Right cardiac atrium (tissue), 5 donors: Measurements from ENCODE around the gene THPO. TPM values are rescaled to one million over a fixed set of nuclear protein-coding genes. Genes with fewer than 3 reads are reported as not detected.

Source experiments
- ATAC-seq, 2 donors: fragments of 200-7000 bp; cut with Tn5 transposase; one replicate each; pipeline versions ENCODE4 v1.8.0 to v1.9.1; 2020; ENCODE audit warnings: moderate library complexity in 2 of 2, mild to moderate bottlenecking in 1 of 2
- DNase-seq, 3 donors: peaks; one replicate each; pipeline ENCODE4 v3.0.0-alpha.2; 2020
- H3K27ac ChIP-seq: one replicate; pipeline ENCODE4 v1.5.1; 2013; ENCODE audit warnings: mild to moderate bottlenecking, low read length, control low read depth, moderate library complexity
- H3K27me3 ChIP-seq: one replicate; pipeline ENCODE4 v1.6.1; 2013; ENCODE audit not compliant: control insufficient read depth, insufficient read depth
- H3K4me1 ChIP-seq: one replicate; pipeline ENCODE4 v1.6.1; 2013; ENCODE audit warnings: low read length; ENCODE audit not compliant: control insufficient read depth, insufficient read depth
- H3K4me3 ChIP-seq: one replicate; pipeline ENCODE4 v1.5.1; 2013; ENCODE audit warnings: low read length, control low read depth
- H3K9me3 ChIP-seq: one replicate; pipeline ENCODE4 v1.6.1; 2013; ENCODE audit warnings: low read length; ENCODE audit not compliant: control insufficient read depth
- WGBS: extraction: QIAGEN DNeasy Blood & Tissue Kit; methylation state at CpG from one replicate; pipeline ENCODE4 v1.1.7; 2013; 5-methylcytosine and 5-hydroxymethylcytosine counted together
- intact Hi-C, 4 donors: fragments of 100-400 bp; cut with DNase I; formaldehyde crosslinking; loops; one replicate each; pipeline versions ENCODE4 v1.11.0 to v1.14.0; 2022 to 2023
- polyA plus RNA-seq: library from polyadenylated mRNA; stranded (reverse); fragments of 200-250 nt; gene quantifications from one replicate; pipeline ENCODE4 v1.2.3, GENCODE V29; 2013
- total RNA-seq, 4 donors: library from RNA; stranded (reverse); fragmentation: NEBNext Ultra II Directional; extraction: Animal tissue kit (Norgen Biotek cat#: 25700); gene quantifications; one replicate each; pipeline ENCODE4 v1.2.1, GENCODE V29; 2021
- donor health status: healthy with polysubstance abuse.
- donor health status: DM: no; HTN: yes; CAD: no.
- donor health status: DM: no; HTN: no; CAD: no.
- donor health status: DM: no; HTN: yes; CAD: no; lungs with severe emphysema.
- donor health status: DM: yes; HTN: yes; CAD: no.

THPO gene
- total and polyA plus RNA-seq, 5 donors = 0.23 to 0.47 (median 0.31) TPM

DNA sequence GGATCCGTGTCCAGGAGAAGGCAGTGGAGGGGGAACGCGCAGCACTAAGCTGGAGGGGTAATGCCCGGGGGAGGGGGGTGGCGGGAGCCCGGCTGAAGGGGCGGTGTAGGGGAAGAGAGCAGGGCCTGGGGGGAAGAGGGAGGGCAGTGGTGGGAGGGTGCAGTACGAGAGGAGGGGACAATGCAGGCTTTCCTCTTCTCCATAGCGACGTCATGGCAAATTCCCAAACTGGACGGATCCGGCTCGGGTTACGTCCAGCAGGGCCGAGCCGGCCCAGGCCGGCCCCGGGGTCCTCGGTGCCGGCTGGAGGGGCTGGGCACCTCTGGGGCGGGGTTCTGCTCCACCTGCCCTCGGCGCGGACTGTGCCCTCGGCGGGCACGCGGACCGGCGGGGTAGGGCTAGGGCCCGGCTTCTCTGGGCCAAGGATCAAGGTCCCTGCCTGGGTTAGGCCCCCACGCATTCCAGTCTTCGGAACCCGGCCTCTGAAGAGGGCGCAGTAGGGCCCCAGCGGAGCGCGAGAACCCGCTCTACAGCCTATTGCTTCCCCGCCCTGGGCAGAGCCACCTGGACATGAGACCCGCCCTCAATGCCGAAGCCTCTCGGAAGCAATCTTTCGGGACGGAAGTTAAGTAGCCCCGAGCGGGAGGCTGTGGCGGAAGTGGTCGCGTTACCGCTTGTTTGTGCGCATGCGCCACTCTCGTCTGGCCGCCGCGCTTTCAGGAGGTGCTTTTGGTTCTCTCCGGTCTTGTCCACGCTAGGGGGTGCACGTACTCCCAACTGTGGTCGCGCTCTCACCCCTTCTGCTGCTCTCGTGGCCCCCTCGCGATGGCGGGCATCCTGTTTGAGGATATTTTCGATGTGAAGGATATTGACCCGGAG is 15.1 kb downstream of the THPO start:
- ATAC-seq (peak; percentile 83 to 87), DNase-seq (peak; percentile 96 to 98 (median 97))
- H3K27me3 ChIP-seq = no peaks in the 10 kb centered on the region
- peak overlapping the region; percentile 95 for H3K27ac ChIP-seq
- no peaks in the 10 kb centered on the region for H3K9me3 ChIP-seq
- under 1% methylated on average over 68 of the region's 68 CpGs for WGBS
- intact Hi-C loops = loop anchor here in 1 of 4 donors (2.0 kb wide), 1 partner anchor 48 kb away; the partner anchor contains the start of gene EIF4G1
- peak overlapping the region; percentile 81 for H3K4me3 ChIP-seq
- H3K4me1 ChIP-seq = peaks cover 10% of the 10 kb centered on the region

- ATAC-seq (peak; percentile 51 to 62), DNase-seq (peak; percentile 79 to 90 (median 88))
- Histone ChIP-seq H3K27ac (peak overlapping the region; percentile 95), H3K4me3 (peak overlapping the region; percentile 81), H3K4me1 (peaks cover 10% of the 10 kb centered on the region), H3K27me3 (no peaks in the 10 kb centered on the region), H3K9me3 (no peaks in the 10 kb centered on the region)
- intact Hi-C loops = loop anchor here in 1 of 4 donors (2.0 kb wide), 1 partner anchor 47 kb away; the partner anchor contains the start of gene EIF4G1
- under 1% methylated on average over 38 of the region's 38 CpGs for WGBS
These were observed 15.9 kb downstream of the THPO start for GRCh38 chr3:184361932-184362667.

DNA sequence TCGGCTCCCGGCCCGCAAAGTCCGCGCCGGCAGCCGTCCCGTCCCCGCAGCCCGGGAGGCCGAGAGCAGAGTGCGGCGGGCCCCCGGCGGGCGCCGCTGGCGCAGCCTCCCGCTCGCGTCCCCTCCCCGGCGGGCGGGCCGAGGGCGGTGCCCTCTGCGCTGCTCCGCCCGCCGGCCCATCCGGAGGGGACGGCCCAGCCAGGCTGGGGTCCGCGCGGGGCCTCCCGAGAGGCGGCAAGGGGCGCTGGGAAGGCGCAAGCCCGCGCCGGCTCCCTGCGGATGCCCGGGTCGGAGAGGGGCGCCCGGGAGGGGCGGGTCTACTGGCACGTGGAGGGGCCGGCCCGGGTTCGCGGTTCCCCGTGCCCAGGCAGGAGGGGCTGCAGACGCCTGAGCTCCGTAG is 16.5 kb downstream of the THPO start, which contains the start of the genes CLCN2 and POLR2H:
Gene CLCN2 (minus strand): TSS at position 74 of the 400 bp plus-strand sequence. CDS start 126 bp downstream, outside the sequence.
Gene POLR2H (plus strand): TSS at position 179 of the 400 bp plus-strand sequence. CDS start 1,783 bp downstream, outside the sequence.
- peak within 1 kb of the TSS; percentile 95 for H3K27ac ChIP-seq
- WGBS = under 1% methylated on average over 56 of the region's 56 CpGs
- intact Hi-C loops = no loop called here
- peak; percentile 65 to 86 (median 84) for DNase-seq
- H3K4me1 ChIP-seq = peaks cover 10% of the 10 kb centered on the region
- H3K27me3 ChIP-seq = no peaks in the 10 kb centered on the region
- H3K4me3 ChIP-seq = peak within 1 kb of the TSS; percentile 81
- no peaks in the 10 kb centered on the region for H3K9me3 ChIP-seq
- ATAC-seq = peak; percentile 70 to 72

DNA sequence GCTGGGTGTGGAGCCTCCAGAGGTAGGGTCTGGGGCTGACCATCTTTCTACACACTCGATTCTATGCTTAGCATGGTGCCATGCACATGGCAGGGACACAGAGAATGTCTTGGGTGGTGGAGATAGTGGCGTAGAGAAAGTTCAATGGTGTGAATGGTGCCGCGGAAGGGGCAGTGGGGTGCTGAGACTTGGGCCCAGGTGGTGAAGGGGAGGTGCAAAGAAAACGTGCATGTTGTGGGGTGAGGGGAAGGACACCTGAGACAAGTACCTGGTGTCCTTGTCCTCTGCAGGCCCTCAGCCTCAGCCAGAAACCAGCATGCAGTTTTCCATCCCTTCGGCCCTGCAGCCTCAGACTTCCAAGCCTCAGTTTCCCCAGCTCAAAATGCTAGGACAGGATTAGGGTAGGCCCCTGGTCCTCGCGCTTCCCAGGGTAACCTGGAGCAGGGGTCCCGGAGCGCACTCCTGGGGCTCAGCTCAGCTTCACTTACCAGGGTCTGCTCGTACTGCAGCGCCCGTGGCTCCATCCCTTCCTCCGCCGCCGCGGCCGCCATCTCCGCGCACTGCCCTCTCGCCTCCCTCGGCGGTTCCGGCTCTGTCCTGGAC is 17.0 kb downstream of the THPO start:
- peak overlapping the region; percentile 66 for H3K27ac ChIP-seq
- peaks cover 10% of the 10 kb centered on the region for H3K4me1 ChIP-seq
- H3K9me3 ChIP-seq = no peaks in the 10 kb centered on the region
- ATAC-seq (no peak), DNase-seq (no peak)
- H3K4me3 ChIP-seq = peak overlapping the region; percentile 81
- H3K27me3 ChIP-seq = no peaks in the 10 kb centered on the region
- 8% methylated on average over 24 of the region's 24 CpGs for WGBS
- intact Hi-C loops = no loop called here

- Histone ChIP-seq H3K9me3 (no peaks in the 10 kb centered on the region), H3K27me3 (no peaks in the 10 kb centered on the region), H3K4me3 (peak overlapping the region; percentile 81), H3K27ac (no peak overlapping the region), H3K4me1 (peaks cover 10% of the 10 kb centered on the region)
- no peak for ATAC-seq
- intact Hi-C loops = no loop called here
- WGBS = 72% methylated on average over 12 of the region's 12 CpGs
- no peak for DNase-seq
These were observed 17.7 kb downstream of the THPO start for GRCh38 chr3:184360070-184360928.

DNA sequence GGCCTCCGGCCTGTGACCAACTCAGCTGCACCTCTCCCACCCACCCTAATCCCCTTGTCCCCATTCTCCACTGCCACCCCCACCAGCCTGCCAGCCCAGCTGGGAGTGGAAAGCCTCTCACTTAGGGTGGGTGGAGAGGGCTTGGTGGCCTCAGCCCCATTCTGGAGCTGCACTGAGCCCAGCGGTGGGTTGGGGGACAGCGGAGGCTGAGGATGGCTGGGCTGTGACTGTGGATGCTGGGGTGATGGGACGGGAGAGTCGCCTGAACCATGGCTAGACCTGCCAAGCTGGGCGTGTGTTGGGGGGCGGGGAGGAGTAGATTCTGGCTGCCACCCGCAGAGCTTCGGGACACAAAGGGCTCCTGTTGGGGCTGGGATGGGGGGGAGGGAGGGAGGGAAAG is 18.4 kb downstream of the THPO start:
- peak in 1 of 3 donors; percentile 63 for DNase-seq
- no peak overlapping the region for H3K4me3 ChIP-seq
- H3K27ac ChIP-seq = no peak overlapping the region
- peaks cover 10% of the 10 kb centered on the region for H3K4me1 ChIP-seq
- WGBS = 64% methylated on average over 9 of the region's 9 CpGs
- intact Hi-C loops = no loop called here
- no peaks in the 10 kb centered on the region for H3K27me3 ChIP-seq
- ATAC-seq = no peak
- no peaks in the 10 kb centered on the region for H3K9me3 ChIP-seq

- WGBS = 52% methylated on average over 14 of the region's 14 CpGs
- DNase-seq = no peak
- H3K27me3 ChIP-seq = no peaks in the 10 kb centered on the region
- no peak overlapping the region for H3K4me3 ChIP-seq
- no peak for ATAC-seq
- H3K4me1 ChIP-seq = peaks cover 10% of the 10 kb centered on the region
- no peak overlapping the region for H3K27ac ChIP-seq
- intact Hi-C loops = no loop called here
- H3K9me3 ChIP-seq = no peaks in the 10 kb centered on the region
These were observed 19.1 kb downstream of the THPO start for GRCh38 chr3:184358921-184359350.

DNA sequence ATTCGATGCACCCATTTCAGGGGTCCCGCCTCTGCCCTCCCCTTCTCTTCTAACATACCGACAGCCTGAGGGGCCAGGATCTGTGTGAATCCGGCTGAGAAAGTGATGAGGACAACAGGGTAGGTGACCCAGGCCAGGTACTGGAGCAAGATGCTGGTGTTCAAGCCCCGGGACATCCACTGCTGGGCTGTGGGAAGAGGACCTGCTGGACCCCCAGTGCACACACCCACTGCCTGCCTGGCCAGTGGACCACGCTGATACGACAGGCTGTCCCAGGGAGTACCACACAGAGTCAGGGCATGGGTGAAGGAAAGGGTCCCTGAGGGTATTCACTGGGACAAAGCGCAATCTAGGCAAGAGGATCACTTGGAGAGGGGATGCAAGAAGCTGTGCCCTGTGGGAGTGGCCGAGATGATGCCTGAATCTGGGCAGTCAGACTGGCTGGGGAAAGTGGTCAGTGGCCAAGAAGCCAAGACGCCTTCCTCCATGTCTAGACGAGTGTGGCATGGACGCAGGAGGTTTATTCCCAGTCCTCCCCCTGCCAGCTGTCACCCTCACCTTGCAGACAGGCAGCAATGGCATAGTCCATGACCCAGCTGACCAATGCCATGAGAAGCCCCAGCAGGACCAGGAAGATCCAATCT is 19.8 kb downstream of the THPO start:
- WGBS = 93% methylated on average over 12 of the region's 12 CpGs
- Histone ChIP-seq H3K4me1 (peaks cover 10% of the 10 kb centered on the region), H3K27me3 (no peaks in the 10 kb centered on the region), H3K27ac (no peak overlapping the region), H3K4me3 (no peak overlapping the region), H3K9me3 (no peaks in the 10 kb centered on the region)
- ATAC-seq (no peak), DNase-seq (no peak)
- intact Hi-C loops = no loop called here

- 90% methylated on average over 24 of the region's 24 CpGs for WGBS
- no peaks in the 10 kb centered on the region for H3K27me3 ChIP-seq
- H3K4me1 ChIP-seq = peaks cover 10% of the 10 kb centered on the region
- DNase-seq (peak in 1 of 3 donors; percentile 43), ATAC-seq (no peak)
- H3K27ac ChIP-seq = no peak overlapping the region
- no peak overlapping the region for H3K4me3 ChIP-seq
- intact Hi-C loops = no loop called here
- H3K9me3 ChIP-seq = no peaks in the 10 kb centered on the region
These were observed 20.5 kb downstream of the THPO start for GRCh38 chr3:184357248-184358123.
